GM23338 (cell line): ENCODE results near the gene PCDH1. TPM values are rescaled to one million over a fixed set of nuclear protein-coding genes. Genes with fewer than 3 reads are reported as not detected.

Experiments
- ATAC-seq: fragments of 200-7000 bp; cut with Tn5 transposase; 3 replicates; pipeline ENCODE4 v1.9.1; 2020
- DNase-seq: peaks from one replicate; pipeline ENCODE4 v3.0.0-alpha.2; 2015; ENCODE audit warnings: low spot score
- H2AFZ ChIP-seq: fragments of 200-600 bp; sonication (generic); 2 replicates; pipeline ENCODE4 v1.8.0; 2016; ENCODE audit warnings: antibody characterized with exemption, mild to moderate bottlenecking, moderate library complexity
- H3F3A ChIP-seq: fragments of 200-600 bp; sonication (generic); replicated peaks from 2 replicates; pipeline ENCODE4 v1.8.0; 2017; ENCODE audit warnings: antibody characterized with exemption, mixed run types, low read depth
- H3K27ac ChIP-seq: fragments of 200-600 bp; sonication (generic); 2 replicates; pipeline ENCODE4 v1.6.1; 2016; ENCODE audit warnings: low read depth
- H3K27me3 ChIP-seq: fragments of 200-600 bp; sonication (generic); 2 replicates; pipeline ENCODE4 v1.8.0; 2016; ENCODE audit warnings: mild to moderate bottlenecking, mixed run types, moderate library complexity; ENCODE audit not compliant: insufficient read depth
- H3K36me3 ChIP-seq: fragments of 200-600 bp; sonication (generic); 2 replicates; pipeline ENCODE4 v1.8.0; 2016; ENCODE audit warnings: mild to moderate bottlenecking; ENCODE audit not compliant: insufficient read depth
- H3K4me1 ChIP-seq: fragments of 200-600 bp; sonication (generic); 2 replicates; pipeline ENCODE4 v1.8.0; 2016; ENCODE audit warnings: mild to moderate bottlenecking, moderate library complexity; ENCODE audit not compliant: insufficient read depth
- H3K4me2 ChIP-seq: fragments of 200-600 bp; sonication (generic); 2 replicates; pipeline ENCODE4 v1.7.1; 2017; ENCODE audit warnings: mixed run types
- H3K4me3 ChIP-seq: fragments of 200-600 bp; sonication (generic); 2 replicates; pipeline ENCODE4 v1.6.1; 2016; ENCODE audit warnings: mixed run types
- H3K79me2 ChIP-seq: fragments of 200-600 bp; sonication (generic); replicated peaks from 2 replicates; pipeline ENCODE4 v1.8.0; 2017; ENCODE audit warnings: mild to moderate bottlenecking; ENCODE audit not compliant: insufficient read depth
- H3K9me2 ChIP-seq: fragments of 200-600 bp; sonication (generic); 2 replicates; pipeline ENCODE4 v1.8.0; 2017; ENCODE audit not compliant: insufficient read depth
- H4K20me1 ChIP-seq: fragments of 200-600 bp; sonication (generic); replicated peaks from 2 replicates; pipeline ENCODE4 v1.8.0; 2017; ENCODE audit warnings: mild to moderate bottlenecking; ENCODE audit not compliant: insufficient read depth
- H3K27ac Mint-ChIP-seq: 2 replicates; pipeline ENCODE4 v1.8.0; 2020; ENCODE audit warnings: inconsistent platforms, mild to moderate bottlenecking, moderate library complexity, mixed read lengths
- H3K27me3 Mint-ChIP-seq: 3 replicates; pipeline ENCODE4 v1.8.0; 2022; ENCODE audit warnings: low read depth, mild to moderate bottlenecking, moderate library complexity, mixed read lengths, inconsistent platforms; ENCODE audit not compliant: insufficient read depth, poor library complexity
- H3K36me3 Mint-ChIP-seq: 3 replicates; pipeline ENCODE4 v1.8.0; 2021; ENCODE audit warnings: low read depth, mild to moderate bottlenecking, inconsistent platforms, moderate library complexity, mixed read lengths
- H3K4me1 Mint-ChIP-seq: 3 replicates; pipeline ENCODE4 v1.8.0; 2020; ENCODE audit warnings: mild to moderate bottlenecking, inconsistent platforms, mixed read lengths
- H3K4me3 Mint-ChIP-seq: 3 replicates; pipeline ENCODE4 v1.8.0; 2021; ENCODE audit warnings: moderate library complexity, mild to moderate bottlenecking, inconsistent platforms, mixed read lengths
- H3K9me3 Mint-ChIP-seq: 3 replicates; pipeline ENCODE4 v1.8.0; 2020; ENCODE audit warnings: moderate library complexity, mild to moderate bottlenecking, inconsistent platforms, mixed read lengths
- CREB1 ChIP-seq: fragments of 250-450 bp; sonication (Bioruptor Pico); IDR thresholded peaks from 2 replicates; pipeline ENCODE4 v1.5.0; 2020; ENCODE audit warnings: low read depth, mild to moderate bottlenecking, moderate library complexity
- EZH2 ChIP-seq: fragments of 200-600 bp; sonication (generic); IDR thresholded peaks from one replicate; pipeline ENCODE4 v1.8.0; 2017; ENCODE audit warnings: antibody characterized with exemption, mild to moderate bottlenecking, low read depth; ENCODE audit not compliant: unreplicated experiment
- EZH2phosphoT487 ChIP-seq: fragments of 200-600 bp; sonication (generic); IDR thresholded peaks from one replicate; pipeline ENCODE4 v1.8.1; 2018; ENCODE audit warnings: antibody characterized with exemption; ENCODE audit not compliant: unreplicated experiment
- JUNB ChIP-seq: IDR thresholded peaks from one replicate; pipeline ENCODE4 v1.6.1; 2016; ENCODE audit warnings: antibody characterized with exemption; ENCODE audit not compliant: unreplicated experiment
- NANOG ChIP-seq: IDR thresholded peaks from 2 replicates; pipeline ENCODE4 v1.6.1; 2016; ENCODE audit warnings: antibody characterized with exemption, borderline replicate concordance
- POLR2AphosphoS5 ChIP-seq: IDR thresholded peaks from 2 replicates; pipeline ENCODE4 v1.6.1; 2016; ENCODE audit warnings: antibody characterized with exemption, low read depth
- ZNF114 ChIP-seq: fragments of 250-450 bp; sonication (Bioruptor Pico); IDR thresholded peaks from 2 replicates; pipeline ENCODE4 v1.5.0; 2020; ENCODE audit warnings: mild to moderate bottlenecking, moderate library complexity
- ZNF331 ChIP-seq: fragments of 250-450 bp; sonication (Bioruptor Pico); IDR thresholded peaks from 2 replicates; pipeline ENCODE4 v1.5.0; 2020; ENCODE audit warnings: low read depth, mild to moderate bottlenecking, moderate library complexity
- polyA plus RNA-seq: library from polyadenylated mRNA; unstranded; fragments of >200 nt; fragmentation: Nextera tagmentation; extraction: Ambion mirVana; gene quantifications from 2 replicates; pipeline ENCODE4 v1.2.1, GENCODE V29; 2016
- total RNA-seq: library from RNA; depleted of rRNA; stranded (reverse); fragments of >200 nt; shearing (Covaris generic); gene quantifications from 2 replicates; pipeline ENCODE4 v1.2.3, GENCODE V29; 2014
- TF ChIP-seq, protein P1 (sequence below): IDR thresholded peaks from 2 replicates; pipeline ENCODE4 v1.6.1; 2016; ENCODE audit warnings: antibody characterized with exemption
- TF ChIP-seq, protein P2 (sequence below): IDR thresholded peaks from one replicate; pipeline ENCODE4 v1.6.1; 2018; ENCODE audit warnings: antibody characterized with exemption; ENCODE audit not compliant: unreplicated experiment

Gene PCDH1
- total and polyA plus RNA-seq, 2 experiments from 2014 or later = 26.2 to 183 TPM

DNA sequence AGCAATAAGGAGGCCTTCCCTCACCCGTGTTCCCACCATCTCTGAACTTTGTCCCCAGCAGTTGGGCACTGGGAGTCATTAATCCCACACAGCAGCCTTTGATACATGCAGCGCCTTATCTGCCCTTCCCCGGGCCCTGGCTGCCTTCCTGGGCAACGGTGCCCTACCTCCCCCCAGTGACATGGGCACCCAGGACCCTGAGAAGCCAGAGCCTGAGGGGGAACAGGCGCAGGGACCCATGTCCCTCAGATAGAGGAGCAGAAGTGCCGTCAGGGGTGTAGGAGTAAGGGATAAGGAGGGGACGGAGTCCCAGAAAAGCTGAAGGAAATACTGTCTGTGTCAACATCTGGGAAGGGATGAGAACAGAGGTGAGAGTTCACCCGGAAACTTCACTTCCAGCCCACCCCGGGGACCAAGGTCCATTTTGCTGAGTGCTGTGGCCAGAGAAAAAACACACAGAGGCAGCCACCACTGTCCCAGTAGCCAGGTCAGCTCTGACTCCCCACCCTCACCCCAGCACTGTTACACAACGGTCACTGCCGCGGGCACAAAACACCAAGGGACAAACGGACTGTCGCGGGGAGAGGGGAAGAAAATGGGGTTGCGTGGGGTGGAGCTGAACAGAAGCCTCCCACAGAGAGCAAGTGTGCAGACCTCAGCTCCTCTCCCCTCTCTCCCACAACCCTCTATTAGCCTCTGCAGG lies 3.8 kb downstream of the PCDH1 start (continued):
- no peak for TF ChIP-seq JUNB
- TF ChIP-seq NANOG = no peak
- no peak for TF ChIP-seq CREB1 (CRISPR knock-in tag)
- TF ChIP-seq EZH2 = no peak
- TF ChIP-seq EZH2phosphoT487 = no peak
- TF ChIP-seq, protein P1, sequence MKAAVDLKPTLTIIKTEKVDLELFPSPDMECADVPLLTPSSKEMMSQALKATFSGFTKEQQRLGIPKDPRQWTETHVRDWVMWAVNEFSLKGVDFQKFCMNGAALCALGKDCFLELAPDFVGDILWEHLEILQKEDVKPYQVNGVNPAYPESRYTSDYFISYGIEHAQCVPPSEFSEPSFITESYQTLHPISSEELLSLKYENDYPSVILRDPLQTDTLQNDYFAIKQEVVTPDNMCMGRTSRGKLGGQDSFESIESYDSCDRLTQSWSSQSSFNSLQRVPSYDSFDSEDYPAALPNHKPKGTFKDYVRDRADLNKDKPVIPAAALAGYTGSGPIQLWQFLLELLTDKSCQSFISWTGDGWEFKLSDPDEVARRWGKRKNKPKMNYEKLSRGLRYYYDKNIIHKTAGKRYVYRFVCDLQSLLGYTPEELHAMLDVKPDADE = no peak

GRCh38 chr5:141873933-141874261 lies 4.3 kb downstream of the PCDH1 start:
- peak overlapping the region; percentile 86 for H3K4me3 Mint-ChIP-seq

More at GRCh38 chr5:141873933-141874261, 4.3 kb downstream of the PCDH1 start:
- Mint-ChIP-seq H3K27me3 (peaks cover 26% of the 10 kb centered on the region), H3K9me3 (no peaks in the 10 kb centered on the region), H3K4me1 (peaks cover 56% of the 10 kb centered on the region), H3K36me3 (peaks cover 30% of the 10 kb centered on the region), H3K27ac (peak overlapping the region; percentile 66)
- peaks cover 14% of the 10 kb centered on the region for H3F3A ChIP-seq
- H3K27ac ChIP-seq = peak overlapping the region; percentile 78
- H2AFZ ChIP-seq = no peak overlapping the region
- peak overlapping the region; percentile 98; the same call in 1 of the 2 replicates for H3K4me3 ChIP-seq
- H4K20me1 ChIP-seq = peaks cover 28% of the 10 kb centered on the region; the same call in 1 of the 2 replicates
- H3K4me2 ChIP-seq = peak overlapping the region; percentile 97
- peaks cover 53% of the 10 kb centered on the region for H3K4me1 ChIP-seq
- no peaks in the 10 kb centered on the region for H3K27me3 ChIP-seq
- no peaks in the 10 kb centered on the region for H3K9me2 ChIP-seq
- TF ChIP-seq, protein P1 = no peak
- no peak for TF ChIP-seq EZH2phosphoT487
- no peak for TF ChIP-seq ZNF114 (CRISPR knock-in tag)
- no peak; the same call in 1 of the 2 replicates for TF ChIP-seq POLR2AphosphoS5
- TF ChIP-seq, protein P2, sequence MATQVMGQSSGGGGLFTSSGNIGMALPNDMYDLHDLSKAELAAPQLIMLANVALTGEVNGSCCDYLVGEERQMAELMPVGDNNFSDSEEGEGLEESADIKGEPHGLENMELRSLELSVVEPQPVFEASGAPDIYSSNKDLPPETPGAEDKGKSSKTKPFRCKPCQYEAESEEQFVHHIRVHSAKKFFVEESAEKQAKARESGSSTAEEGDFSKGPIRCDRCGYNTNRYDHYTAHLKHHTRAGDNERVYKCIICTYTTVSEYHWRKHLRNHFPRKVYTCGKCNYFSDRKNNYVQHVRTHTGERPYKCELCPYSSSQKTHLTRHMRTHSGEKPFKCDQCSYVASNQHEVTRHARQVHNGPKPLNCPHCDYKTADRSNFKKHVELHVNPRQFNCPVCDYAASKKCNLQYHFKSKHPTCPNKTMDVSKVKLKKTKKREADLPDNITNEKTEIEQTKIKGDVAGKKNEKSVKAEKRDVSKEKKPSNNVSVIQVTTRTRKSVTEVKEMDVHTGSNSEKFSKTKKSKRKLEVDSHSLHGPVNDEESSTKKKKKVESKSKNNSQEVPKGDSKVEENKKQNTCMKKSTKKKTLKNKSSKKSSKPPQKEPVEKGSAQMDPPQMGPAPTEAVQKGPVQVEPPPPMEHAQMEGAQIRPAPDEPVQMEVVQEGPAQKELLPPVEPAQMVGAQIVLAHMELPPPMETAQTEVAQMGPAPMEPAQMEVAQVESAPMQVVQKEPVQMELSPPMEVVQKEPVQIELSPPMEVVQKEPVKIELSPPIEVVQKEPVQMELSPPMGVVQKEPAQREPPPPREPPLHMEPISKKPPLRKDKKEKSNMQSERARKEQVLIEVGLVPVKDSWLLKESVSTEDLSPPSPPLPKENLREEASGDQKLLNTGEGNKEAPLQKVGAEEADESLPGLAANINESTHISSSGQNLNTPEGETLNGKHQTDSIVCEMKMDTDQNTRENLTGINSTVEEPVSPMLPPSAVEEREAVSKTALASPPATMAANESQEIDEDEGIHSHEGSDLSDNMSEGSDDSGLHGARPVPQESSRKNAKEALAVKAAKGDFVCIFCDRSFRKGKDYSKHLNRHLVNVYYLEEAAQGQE = no peak
- no peak for TF ChIP-seq ZNF331
- TF ChIP-seq JUNB = no peak
- ATAC-seq (no peak), DNase-seq (no peak)
- H3K79me2 ChIP-seq = peaks cover 88% of the 10 kb centered on the region
- no peaks in the 10 kb centered on the region for H3K36me3 ChIP-seq
